Cortex of kidney (tissue), 1 donor: Measurements from ENCODE around the gene SLAMF1.
"Not testable (repeated sequence)": the region's sequence is repeated elsewhere in the genome, so short reads cannot be mapped to it uniquely, and the experiment has no call there.

Experiments used
- DNase-seq: peaks from one replicate; lab custom pipeline; 2025; lab: John Stamatoyannopoulos, UW

SLAMF1 gene

DNA sequence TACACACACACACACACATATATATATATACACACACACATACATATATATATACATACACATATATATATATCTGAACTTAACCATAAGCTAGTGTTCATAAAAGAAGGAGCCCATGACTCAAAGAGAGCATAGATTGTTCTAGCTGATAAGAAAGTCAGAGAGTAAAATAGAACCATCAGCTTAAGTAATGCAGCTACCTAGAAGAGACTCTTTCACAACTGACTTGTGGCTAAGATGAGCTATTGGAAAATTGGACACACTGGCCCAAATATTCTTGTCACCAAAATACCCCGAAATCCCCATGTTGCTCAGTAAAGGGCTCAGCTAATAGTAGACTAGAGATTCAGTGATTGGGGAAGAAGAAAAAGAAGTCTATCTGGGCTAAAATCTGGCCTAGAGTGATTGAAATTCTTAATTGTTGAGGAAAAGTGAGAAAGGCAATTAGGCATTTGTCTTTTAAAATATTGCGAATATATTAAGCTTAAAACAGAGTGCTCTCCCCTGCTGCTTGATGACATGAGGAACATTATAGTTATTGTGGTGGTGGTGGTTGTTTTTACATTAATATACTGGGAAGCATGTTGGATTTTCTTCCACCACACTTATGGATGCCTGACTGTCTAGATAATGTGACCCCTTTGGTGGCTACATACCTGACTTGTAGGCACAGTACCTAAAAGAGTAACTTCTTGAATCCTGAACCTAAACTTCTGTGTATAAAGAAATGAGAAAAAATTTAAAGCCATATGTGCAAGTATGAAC, 6.3 kb downstream of the SLAMF1 start:
- DNase-seq: no peak

DNA sequence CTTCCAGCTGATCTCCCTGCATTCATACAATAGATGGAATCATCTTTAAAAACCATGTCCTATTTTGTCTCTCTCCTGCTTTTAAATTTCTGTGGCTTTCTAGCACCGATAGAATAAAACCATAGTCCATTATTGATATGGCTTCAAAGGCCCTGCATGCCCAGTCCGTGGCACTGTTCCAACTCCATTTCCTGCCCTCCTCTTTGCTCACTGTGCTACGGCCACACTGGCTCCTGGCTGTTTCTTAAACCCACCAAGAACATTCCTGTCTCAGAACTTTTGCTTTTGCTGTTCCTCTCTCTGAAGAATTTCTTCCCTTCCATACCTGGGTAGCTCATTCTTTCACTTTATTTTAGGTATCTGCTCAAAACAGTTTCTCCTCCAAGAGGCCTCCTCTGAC, 7.2 kb downstream of the SLAMF1 start:
- DNase-seq: no peak

- DNase-seq: no peak
Measured at GRCh38 chr1:160638926-160639325, 7.9 kb downstream of the SLAMF1 start.

GRCh38 chr1:160638540-160638857, 8.3 kb downstream of the SLAMF1 start:
- no peak for DNase-seq

- no peak for DNase-seq
Measured at GRCh38 chr1:160637821-160638539, 8.9 kb downstream of the SLAMF1 start.

DNA sequence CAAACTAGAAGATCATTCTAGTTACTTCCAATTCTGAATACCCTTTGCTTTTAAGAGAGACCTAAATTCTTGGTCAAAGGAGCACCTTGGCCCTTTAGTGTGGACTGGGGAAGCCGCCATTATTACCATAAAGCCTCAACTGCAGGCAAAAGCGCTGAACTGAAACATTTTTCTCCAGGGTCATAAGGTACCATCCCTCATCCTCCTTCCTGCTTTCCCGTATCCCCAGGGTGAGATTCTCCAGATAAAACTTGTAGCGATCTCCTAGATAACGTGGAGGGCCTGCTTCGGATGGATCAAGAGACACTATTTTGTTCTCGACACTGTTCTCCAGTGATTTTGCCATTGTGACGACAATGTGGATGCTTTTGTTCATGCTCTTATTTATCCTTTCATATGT, 9.8 kb downstream of the SLAMF1 start:
- DNase-seq: no peak

GRCh38 chr1:160636547-160636946, 10.3 kb downstream of the SLAMF1 start:
- no peak for DNase-seq

DNA sequence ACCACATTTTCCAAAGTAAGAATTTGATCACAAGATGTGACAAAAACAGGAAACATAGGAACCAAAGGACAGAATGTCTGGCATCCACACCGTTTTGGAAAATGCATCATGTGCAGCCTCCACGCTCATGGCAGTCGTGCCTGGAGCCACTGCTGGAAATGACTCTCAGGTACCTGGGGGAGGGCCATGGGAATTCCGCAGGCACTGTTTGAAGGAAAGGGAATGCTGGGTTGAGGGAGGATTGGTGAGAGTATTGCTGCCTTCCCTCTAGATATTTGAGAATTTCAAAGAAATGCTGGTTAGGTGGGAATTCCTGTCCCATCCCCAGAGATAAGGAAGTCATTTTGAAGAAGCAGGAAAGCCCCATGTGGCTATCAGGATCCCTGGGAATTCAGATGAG, 10.8 kb downstream of the SLAMF1 start:
- no peak for DNase-seq

- no peak for DNase-seq
Measured at GRCh38 chr1:160634543-160635491, 12.0 kb downstream of the SLAMF1 start.

DNA sequence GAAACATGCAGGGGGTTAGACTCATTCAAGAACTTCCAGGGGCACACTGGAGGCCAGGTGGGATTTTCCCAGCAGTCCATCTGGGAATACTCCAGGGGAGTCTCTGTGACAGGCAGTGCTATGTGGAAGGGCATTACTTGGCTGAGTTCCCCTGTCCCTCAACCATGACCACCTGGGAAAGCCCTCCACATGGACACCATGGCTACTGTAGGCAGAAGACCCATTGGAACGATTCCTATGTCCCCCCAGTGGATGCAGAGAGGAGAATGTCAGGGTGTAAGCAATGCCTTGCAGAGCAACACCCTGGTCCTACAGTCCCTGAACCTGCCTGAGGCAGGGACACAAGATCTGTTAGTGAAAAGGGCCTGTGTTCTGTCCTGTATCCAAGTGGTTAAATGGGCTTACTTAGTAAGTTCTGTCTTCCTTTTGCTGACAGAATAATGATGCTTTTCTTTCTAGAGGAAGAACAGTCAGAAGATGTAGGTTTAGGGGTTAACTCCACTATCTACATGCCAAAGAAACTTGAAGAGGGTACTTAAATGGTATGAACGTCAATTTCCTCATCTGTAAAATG, 13.4 kb downstream of the SLAMF1 start:
- no peak for DNase-seq

- no peak for DNase-seq
Measured at GRCh38 chr1:160631983-160632625, 14.7 kb downstream of the SLAMF1 start.

- no peak for DNase-seq
Measured at GRCh38 chr1:160630523-160631451, 16.1 kb downstream of the SLAMF1 start.

DNA sequence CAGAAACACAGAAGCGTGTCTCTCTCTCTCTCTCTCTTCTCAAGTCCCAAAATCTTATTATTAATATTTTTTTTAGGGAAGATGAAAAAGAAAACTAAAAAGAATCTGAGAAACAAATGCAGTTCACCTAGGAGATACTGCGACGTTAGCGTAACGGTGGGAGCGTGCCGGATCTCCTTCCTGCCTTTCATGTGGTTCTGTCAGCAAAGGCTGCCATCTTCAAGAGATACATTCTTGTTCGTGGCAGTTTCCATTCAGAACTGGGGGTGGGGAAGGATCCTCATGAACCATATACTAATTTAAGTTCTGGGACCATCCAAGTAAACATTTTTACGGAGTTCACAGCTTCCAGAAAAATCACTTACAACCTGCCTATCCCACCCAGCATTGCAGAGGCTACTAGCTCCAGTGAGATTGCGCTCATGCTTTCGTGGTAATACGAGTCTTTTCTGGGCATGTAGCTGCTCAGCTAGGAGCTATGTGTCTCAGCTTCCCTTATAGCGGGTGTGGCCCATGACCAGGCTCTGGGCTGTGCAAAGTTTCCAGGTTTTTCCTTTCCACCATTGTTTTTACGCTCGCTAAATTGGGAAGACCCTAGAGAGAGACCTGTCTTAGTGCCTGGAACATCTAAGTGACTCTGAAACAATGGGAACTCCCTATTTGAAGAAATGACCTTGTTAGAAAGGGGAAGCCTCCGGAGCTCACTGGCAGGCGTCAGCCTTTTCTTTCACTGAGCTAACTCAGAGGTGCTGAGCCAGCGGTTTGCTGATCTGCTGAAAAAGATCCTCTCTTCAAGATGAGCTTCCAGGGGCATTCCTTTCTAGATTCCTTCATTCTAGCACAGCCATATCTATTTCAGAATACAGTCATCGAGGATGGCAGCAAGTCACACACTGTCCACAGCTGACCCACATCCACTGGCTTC, 17.3 kb downstream of the SLAMF1 start:
- no peak for DNase-seq

DNA sequence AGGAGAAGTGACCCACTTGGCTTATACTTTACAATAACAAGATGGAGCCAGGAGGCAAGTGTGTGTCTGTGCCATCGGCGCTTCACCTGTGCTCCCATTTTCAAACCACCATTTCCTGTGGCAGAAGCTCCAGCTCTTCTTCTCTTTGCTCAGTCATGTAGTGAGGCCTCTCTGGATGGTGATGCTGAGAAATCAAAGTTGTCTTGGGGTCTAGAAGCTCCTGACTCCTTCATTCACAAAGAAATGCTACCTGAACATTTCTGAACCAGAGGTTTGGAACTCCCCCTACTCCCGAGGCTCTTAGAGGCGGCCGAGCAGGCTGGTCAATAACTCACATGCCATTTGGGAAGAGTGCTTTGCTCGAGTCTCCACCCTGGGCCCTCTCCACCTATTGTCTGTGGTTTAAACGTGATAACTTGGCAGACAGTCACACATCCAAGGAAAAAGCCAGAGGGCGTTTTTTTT, 18.0 kb downstream of the SLAMF1 start:
- no peak for DNase-seq

DNA sequence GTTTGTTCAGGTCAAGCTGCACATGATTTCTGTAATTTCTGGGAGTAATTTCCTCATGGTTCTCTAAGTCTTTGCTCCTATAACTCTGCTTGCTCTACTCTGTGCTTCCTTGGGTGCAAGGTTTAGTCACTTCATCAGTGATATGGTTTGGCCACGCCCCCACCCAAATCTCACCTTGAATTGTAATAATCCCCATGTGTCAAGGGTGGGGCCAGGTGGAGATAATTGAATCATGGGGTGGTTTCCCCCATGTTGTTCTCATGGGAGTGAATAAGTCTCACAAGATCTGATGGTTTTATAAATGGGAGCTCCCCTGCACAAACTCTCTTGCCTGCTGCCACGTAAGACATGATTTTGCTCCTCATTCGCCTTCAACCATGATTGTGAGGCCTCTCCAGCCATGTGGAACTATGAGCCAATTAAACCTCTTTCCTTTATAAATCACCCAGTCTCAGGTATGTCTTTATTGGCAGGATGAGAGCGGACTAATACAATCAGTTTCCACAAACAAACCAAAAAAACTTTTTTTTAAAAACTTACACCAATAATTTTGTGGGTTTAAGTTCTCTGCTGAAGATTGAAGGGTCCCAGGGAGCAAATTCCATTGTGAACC, 19.1 kb downstream of the SLAMF1 start:
- not testable (repeated sequence) for DNase-seq

DNA sequence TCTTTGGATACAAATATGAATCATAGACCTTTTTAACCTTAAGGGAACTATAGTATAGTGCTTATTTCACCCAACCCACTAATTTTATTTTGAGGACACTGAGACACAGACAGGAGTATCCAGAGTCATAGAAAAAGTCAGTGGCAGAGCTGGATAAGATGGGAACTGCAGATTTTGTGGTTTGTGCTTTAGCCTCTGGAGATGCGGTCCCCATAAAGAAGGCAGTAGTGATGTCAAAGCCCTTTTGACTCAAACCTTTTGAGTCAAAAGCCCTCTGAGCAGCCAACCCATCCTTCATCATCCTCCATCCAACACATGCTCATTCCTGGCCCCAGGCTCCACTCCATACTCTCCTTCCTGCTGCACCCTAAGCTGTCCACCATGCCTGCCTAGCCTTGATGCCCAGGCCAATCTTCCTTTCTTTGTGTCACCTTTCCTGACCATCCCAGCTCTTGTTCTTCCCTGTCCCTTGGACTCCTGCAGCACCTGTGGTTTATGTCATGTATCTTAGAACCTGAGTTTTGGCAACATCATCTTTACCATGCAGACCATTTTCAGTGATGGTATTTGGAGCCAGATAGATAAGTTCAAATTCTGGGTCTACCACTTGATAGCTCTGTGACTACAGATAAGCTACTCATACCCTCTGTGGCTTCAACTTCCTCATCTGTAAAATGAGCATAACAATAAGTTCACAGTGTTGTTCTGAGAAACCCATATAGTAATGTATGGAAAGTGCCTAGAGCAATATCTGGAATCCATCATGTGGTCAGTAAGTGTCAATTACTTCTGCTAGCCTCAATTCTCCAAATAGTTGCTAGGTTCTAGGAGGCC, 20.1 kb downstream of the SLAMF1 start:
- no peak for DNase-seq

DNA sequence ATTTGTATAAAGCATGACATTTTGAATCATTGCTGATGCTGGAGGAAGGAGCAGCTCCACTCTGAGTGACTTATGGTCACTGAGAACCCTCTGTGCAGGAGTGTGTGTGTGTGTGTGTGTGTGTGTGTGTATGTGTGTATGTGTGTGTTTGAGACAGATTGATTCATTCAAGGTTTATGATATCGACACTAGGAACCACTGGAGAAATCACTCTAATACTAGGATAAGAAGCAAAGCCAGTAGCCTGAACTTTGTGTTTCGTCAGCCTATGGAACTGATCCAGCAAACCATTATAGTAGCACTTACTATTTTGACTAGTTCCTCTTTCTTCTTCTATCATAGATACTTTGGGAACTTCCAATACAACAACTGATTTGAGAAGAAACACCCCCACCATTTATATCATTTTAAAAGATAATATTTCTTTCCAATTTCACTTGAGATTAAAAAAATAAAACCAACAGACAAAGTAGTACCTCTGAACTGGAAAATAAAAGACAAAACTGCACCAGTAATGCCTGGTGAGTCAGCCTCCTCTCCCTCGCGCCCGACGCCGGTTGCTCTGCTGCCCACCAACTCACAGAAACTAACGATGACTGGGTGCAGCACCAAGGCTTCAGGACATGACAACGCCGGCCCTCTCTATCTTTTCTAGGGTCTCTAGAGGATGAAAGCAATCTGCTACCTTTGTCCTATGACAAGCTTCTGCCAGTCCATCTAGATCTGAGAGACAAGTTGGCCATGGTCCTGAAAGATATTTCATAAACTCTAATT, 20.9 kb downstream of the SLAMF1 start:
- no peak for DNase-seq
